Endothelial cell of umbilical vein (primary cell): ENCODE results near the gene TMEM171. TPM values are rescaled to one million over a fixed set of nuclear protein-coding genes. Genes with fewer than 3 reads are reported as not detected.

ENCODE experiments used
- BruUV-seq: library from RNA; stranded (reverse); fragments of 400-500 nt; replicated peaks from 2 replicates; lab custom pipeline; 2021; lab: Mats Ljungman, UMichigan
- CTCF ChIA-PET: fragments of 300-600, 350-600 bp; sonication (Branson Sonifier 250); formaldehyde crosslinking; loops from one replicate; lab custom pipeline; 2021; ENCODE audit warnings: antibody characterized with exemption, inconsistent platforms; lab: Charles Lee
- POLR2A ChIA-PET: fragments of 300-600, 350-600 bp; sonication (Branson Sonifier 250); formaldehyde crosslinking; loops from one replicate; lab custom pipeline; 2021; ENCODE audit warnings: antibody characterized with exemption, inconsistent platforms; lab: Charles Lee
- DNase-seq: peaks from one replicate; pipeline ENCODE4 v3.0.0-alpha.2; 2011; ENCODE audit warnings: low read depth, low spot score
- FAIRE-seq: peaks from 2 replicates; lab custom pipeline; 2011; peaks lifted over from hg19 to GRCh38; lab: Jason Lieb, UNC
- H2AFZ ChIP-seq: 2 replicates; pipeline ENCODE4 v1.6.0; 2012; ENCODE audit warnings: low read depth, low read length, control low read depth, inconsistent platforms
- H3K27ac ChIP-seq: 2 replicates; pipeline ENCODE4 v1.5.1; 2011; ENCODE audit warnings: low read depth, mild to moderate bottlenecking, control low read depth, low read length, moderate library complexity; ENCODE audit not compliant: insufficient read depth
- H3K27me3 ChIP-seq, 2 experiments: 2 replicates each; pipeline versions ENCODE4 v1.6.0 to v1.6.1; 2011; ENCODE audit warnings: low read length in 2 of 2, mixed read lengths in 1 of 2; ENCODE audit not compliant: control insufficient read depth in 2 of 2, insufficient read depth in 2 of 2
- H3K36me3 ChIP-seq, 2 experiments: 2 replicates in 1 of 2; 3 replicates in 1 of 2; pipeline ENCODE4 v1.5.1; 2011; ENCODE audit warnings: low read length in 2 of 2, mild to moderate bottlenecking in 1 of 2, moderate library complexity in 1 of 2; ENCODE audit not compliant: control insufficient read depth in 2 of 2, insufficient read depth in 2 of 2; ENCODE audit errors: extremely low read depth in 1 of 2
- H3K4me1 ChIP-seq: 3 replicates; pipeline ENCODE4 v1.5.1; 2011; ENCODE audit warnings: mild to moderate bottlenecking, low read length; ENCODE audit not compliant: control insufficient read depth, insufficient read depth; ENCODE audit errors: extremely low read depth
- H3K4me2 ChIP-seq: 2 replicates; pipeline ENCODE4 v1.6.1; 2011; ENCODE audit warnings: low read length, control low read depth, mixed read lengths; ENCODE audit not compliant: insufficient read depth
- H3K4me3 ChIP-seq, 3 experiments: fragments of 200-600 bp in 1 of 3; sonication (generic), shearing (Covaris generic) in 1 of 3; replicated peaks in 1 of 3; 2 replicates each; pipeline ENCODE4 v1.5.1; 2011 to 2016; ENCODE audit warnings: control low read depth in 3 of 3, low read length in 3 of 3, mild to moderate bottlenecking in 2 of 3, inconsistent platforms in 1 of 3, low read depth in 1 of 3, moderate library complexity in 1 of 3; ENCODE audit not compliant: insufficient read depth in 1 of 3
- H3K79me2 ChIP-seq: 2 replicates; pipeline ENCODE4 v1.6.0; 2012; ENCODE audit warnings: low read length, inconsistent platforms; ENCODE audit not compliant: control insufficient read depth, insufficient read depth
- H3K9ac ChIP-seq: replicated peaks from 2 replicates; pipeline ENCODE3; 2011; ENCODE audit warnings: low read length, control low read depth; ENCODE audit not compliant: insufficient read depth; ENCODE audit errors: extremely low read depth
- H3K9me1 ChIP-seq: replicated peaks from 3 replicates; pipeline ENCODE4 v1.6.0; 2011; ENCODE audit warnings: mild to moderate bottlenecking, low read length; ENCODE audit not compliant: control insufficient read depth, insufficient read depth; ENCODE audit errors: extremely low read depth
- H3K9me3 ChIP-seq: replicated peaks from 2 replicates; pipeline ENCODE4 v1.5.1; 2012; ENCODE audit warnings: low read length, inconsistent platforms; ENCODE audit not compliant: control insufficient read depth, insufficient read depth
- H4K20me1 ChIP-seq: replicated peaks from 2 replicates; pipeline ENCODE3; 2011; ENCODE audit warnings: mild to moderate bottlenecking, low read length; ENCODE audit not compliant: control insufficient read depth, insufficient read depth; ENCODE audit errors: extremely low read depth
- CTCF ChIP-seq, 2 donors: IDR thresholded peaks; 1 replicate in 1 of 2; 2 replicates in 1 of 2; pipeline ENCODE4 v1.5.1; 2011; ENCODE audit warnings: low read length in 2 of 2, mild to moderate bottlenecking in 2 of 2, moderate library complexity in 2 of 2, control low read depth in 1 of 2, inconsistent platforms in 1 of 2, low read depth in 1 of 2; ENCODE audit not compliant: insufficient read depth in 1 of 2; ENCODE audit errors: extremely low read depth in 1 of 2
- EZH2 ChIP-seq: IDR thresholded peaks from 2 replicates; pipeline ENCODE4 v1.6.1; 2012; ENCODE audit warnings: borderline replicate concordance, low read depth, mild to moderate bottlenecking, moderate library complexity, low read length, inconsistent platforms; ENCODE audit not compliant: severe bottlenecking
- FOS ChIP-seq: IDR thresholded peaks from 2 replicates; pipeline ENCODE4 v1.6.1; 2011; ENCODE audit warnings: mild to moderate bottlenecking, low read length, moderate library complexity, borderline replicate concordance; ENCODE audit not compliant: insufficient read depth
- GATA2 ChIP-seq: IDR thresholded peaks from 2 replicates; pipeline ENCODE4 v1.7.0; 2011; ENCODE audit warnings: low read depth, mild to moderate bottlenecking, moderate library complexity, mixed read lengths, low read length; ENCODE audit not compliant: insufficient read length, insufficient read depth
- JUN ChIP-seq: IDR thresholded peaks from 2 replicates; pipeline ENCODE4 v1.6.1; 2011; ENCODE audit warnings: borderline replicate concordance, low read depth; ENCODE audit not compliant: insufficient read length, insufficient read depth
- MAX ChIP-seq: IDR thresholded peaks from 2 replicates; pipeline ENCODE4 v1.6.1; 2011; ENCODE audit not compliant: insufficient read depth, insufficient read length
- MYC ChIP-seq: IDR thresholded peaks from one replicate; pipeline ENCODE4 v1.6.1; 2011; ENCODE audit warnings: mild to moderate bottlenecking, low read depth, low read length
- POLR2A ChIP-seq: IDR thresholded peaks from 2 replicates; pipeline ENCODE4 v1.6.1; 2012; ENCODE audit warnings: low read depth, mild to moderate bottlenecking, control low read depth, low read length
- POLR2AphosphoS5 ChIP-seq: IDR thresholded peaks from 2 replicates; pipeline ENCODE4 v1.6.1; 2012; ENCODE audit warnings: low read depth, mild to moderate bottlenecking, control low read depth, low read length, moderate library complexity; ENCODE audit not compliant: insufficient read depth
- dilution Hi-C: fragments of 300-500 bp; cut with MboI; formaldehyde crosslinking; loops from one replicate; pipeline ENCODE4 v1.15.0; 2019; ENCODE audit warnings: low sequenced_read_pairs; ENCODE audit not compliant: extremely low pct_ligation_motif_present
- intact Hi-C: fragments of 100-400 bp; cut with micrococcal nuclease; formaldehyde crosslinking; loops from one replicate; pipeline ENCODE4 v1.10.0; 2022
- polyA plus RNA-seq, 4 experiments: library from polyadenylated mRNA; depleted of rRNA in 3 of 4; stranded (reverse) in 3 of 4; unstranded in 1 of 4; fragments of >200 nt; gene quantifications; 2 replicates each; pipeline versions ENCODE4 v1.2.1 to v1.2.3, GENCODE V29; 2011 to 2012; ENCODE audit warnings: missing spikeins in 1 of 4
- total RNA-seq: library from RNA; stranded (reverse); gene quantifications from 2 replicates; pipeline ENCODE4 v1.2.3, GENCODE V29; 2021

The TMEM171 gene
- total and polyA plus RNA-seq, 2 donors (not counting 3 experiments of a cell fraction or from before 2014, with no cell fraction given) = 5.6 to 11.7 TPM

- Histone ChIP-seq H3K36me3 (no peaks in the 10 kb centered on the region), H3K27me3 (no peaks in the 10 kb centered on the region), H3K4me1 (peaks cover 23% of the 10 kb centered on the region), H3K9me3 (no peaks in the 10 kb centered on the region), H3K4me2 (no peak overlapping the region), H3K9ac (no peak overlapping the region), H3K79me2 (no peaks in the 10 kb centered on the region), H3K27ac (peak overlapping the region; percentile 38), H2AFZ (no peak overlapping the region), H3K4me3 (no peak overlapping the region), H3K9me1 (no peaks in the 10 kb centered on the region), H4K20me1 (no peaks in the 10 kb centered on the region)
- no TSS peak for BruUV-seq
- CTCF ChIA-PET = interaction anchor here (0.6 to 3.2 kb wide), 7 partner anchors 9 to 299 kb away, joined by 3 to 24 read pairs (median 3); no protein-coding TSS in a partner anchor
- no peak for FAIRE-seq
- no peak for TF ChIP-seq JUN
- dilution Hi-C loops = no loop called here
- intact Hi-C loops = no loop called here
- POLR2A ChIA-PET = interaction anchor here (0.7 kb wide), 1 partner anchor 246 kb away, joined by 3 read pairs; no protein-coding TSS in a partner anchor
- DNase-seq = no peak
Observed at GRCh38 chr5:73152411-73153388, 32.3 kb downstream of the TMEM171 start.

- no peaks in the 10 kb centered on the region for H3K27me3 ChIP-seq
- no peak overlapping the region for H2AFZ ChIP-seq
- DNase-seq (no peak), FAIRE-seq (no peak)
- no peak for TF ChIP-seq GATA2
- no peak for TF ChIP-seq FOS
- no peak for TF ChIP-seq CTCF (IDR thresholded peaks at IDR 0.05; ENCODE audit: extremely low read depth in 1 of 2, insufficient read depth in 1 of 2, low read depth in 1 of 2, low read length in 2 of 2)
- TF ChIP-seq POLR2A = no peak
- no peak for TF ChIP-seq EZH2
- no peak for TF ChIP-seq JUN
- TF ChIP-seq MYC = no peak
- TF ChIP-seq POLR2AphosphoS5 = no peak
- no peak for TF ChIP-seq MAX
- dilution Hi-C loops (no loop called here), intact Hi-C loops (no loop called here)
- no peaks in the 10 kb centered on the region for H4K20me1 ChIP-seq
- no peak overlapping the region for H3K4me3 ChIP-seq
- H3K4me2 ChIP-seq = no peak overlapping the region
- H3K36me3 ChIP-seq = no peaks in the 10 kb centered on the region
- H3K79me2 ChIP-seq = no peaks in the 10 kb centered on the region
- H3K27ac ChIP-seq = no peak overlapping the region
- ChIA-PET POLR2A (no interaction called here), CTCF (interaction anchor here (1.0 to 3.2 kb wide), 5 partner anchors 8 to 298 kb away, joined by 3 to 24 read pairs (median 3); no protein-coding TSS in a partner anchor)
- H3K4me1 ChIP-seq = peaks cover 23% of the 10 kb centered on the region
- BruUV-seq = no TSS peak
- H3K9me1 ChIP-seq = no peaks in the 10 kb centered on the region
- H3K9ac ChIP-seq = no peak overlapping the region
- H3K9me3 ChIP-seq = no peaks in the 10 kb centered on the region
Observed at GRCh38 chr5:73153513-73153912, 33.1 kb downstream of the TMEM171 start.
